IMR-90 (cell line): ENCODE data around the gene TNFRSF17.

Source experiments
- CEBPB ChIP-seq: IDR thresholded peaks from 2 replicates; pipeline ENCODE4 v1.6.1; 2012; ENCODE audit warnings: low read depth, low read length, improper control_type of control experiment
- CHD1 ChIP-seq: IDR thresholded peaks from 2 replicates; pipeline ENCODE4 v1.6.1; 2012; ENCODE audit warnings: low read depth, low read length, improper control_type of control experiment
- MXI1 ChIP-seq: IDR thresholded peaks from 2 replicates; pipeline ENCODE4 v1.6.1; 2012; ENCODE audit warnings: low read depth, mild to moderate bottlenecking, low read length, moderate library complexity, borderline replicate concordance
- POLR2A ChIP-seq: IDR thresholded peaks from 2 replicates; pipeline ENCODE4 v1.6.1; 2012; ENCODE audit warnings: mild to moderate bottlenecking, low read depth, low read length
- RAD21 ChIP-seq: IDR thresholded peaks from 2 replicates; pipeline ENCODE4 v1.6.1; 2012; ENCODE audit warnings: low read length, improper control_type of control experiment
- TF ChIP-seq, protein P1 (sequence below): conservative IDR thresholded peaks from 2 replicates; pipeline ENCODE4 v1.5.1; 2012; ENCODE audit warnings: mild to moderate bottlenecking, low read depth, low read length, improper control_type of control experiment

DNA sequence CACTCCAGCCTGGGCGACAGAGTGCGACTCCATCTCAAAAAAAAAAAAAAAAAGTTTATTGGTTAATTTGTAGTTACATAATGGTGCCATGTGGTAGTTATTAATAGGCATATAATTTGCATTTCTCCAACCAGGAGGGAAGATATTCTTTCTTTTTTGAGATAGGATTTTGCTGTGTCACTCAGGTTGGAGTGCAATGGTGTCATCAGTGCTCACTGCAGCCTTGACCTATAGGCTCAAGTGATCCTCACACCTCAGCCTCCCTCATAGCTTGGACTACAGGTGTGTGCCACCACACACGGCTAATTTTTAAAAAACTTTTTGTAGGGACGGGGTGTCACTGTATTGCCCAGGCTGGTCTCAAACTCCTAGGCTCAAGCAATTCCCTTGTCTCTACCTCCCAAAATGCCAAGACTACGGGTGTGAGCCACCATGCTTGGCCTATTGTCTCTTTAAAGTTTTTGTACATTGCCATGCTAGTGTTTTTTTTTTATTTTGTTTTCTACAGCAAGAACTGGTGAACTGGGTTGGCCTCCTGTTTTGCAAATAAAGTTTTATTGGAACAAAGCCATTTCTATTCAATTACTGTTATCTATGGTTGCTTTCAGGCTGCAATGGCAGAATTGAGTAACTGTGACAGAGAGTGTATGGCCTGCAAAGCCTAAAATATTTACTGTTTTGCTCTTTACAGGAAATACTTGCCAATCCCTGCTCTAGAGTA is 23.4 kb downstream of the TNFRSF17 start:
- TF ChIP-seq, protein P1, sequence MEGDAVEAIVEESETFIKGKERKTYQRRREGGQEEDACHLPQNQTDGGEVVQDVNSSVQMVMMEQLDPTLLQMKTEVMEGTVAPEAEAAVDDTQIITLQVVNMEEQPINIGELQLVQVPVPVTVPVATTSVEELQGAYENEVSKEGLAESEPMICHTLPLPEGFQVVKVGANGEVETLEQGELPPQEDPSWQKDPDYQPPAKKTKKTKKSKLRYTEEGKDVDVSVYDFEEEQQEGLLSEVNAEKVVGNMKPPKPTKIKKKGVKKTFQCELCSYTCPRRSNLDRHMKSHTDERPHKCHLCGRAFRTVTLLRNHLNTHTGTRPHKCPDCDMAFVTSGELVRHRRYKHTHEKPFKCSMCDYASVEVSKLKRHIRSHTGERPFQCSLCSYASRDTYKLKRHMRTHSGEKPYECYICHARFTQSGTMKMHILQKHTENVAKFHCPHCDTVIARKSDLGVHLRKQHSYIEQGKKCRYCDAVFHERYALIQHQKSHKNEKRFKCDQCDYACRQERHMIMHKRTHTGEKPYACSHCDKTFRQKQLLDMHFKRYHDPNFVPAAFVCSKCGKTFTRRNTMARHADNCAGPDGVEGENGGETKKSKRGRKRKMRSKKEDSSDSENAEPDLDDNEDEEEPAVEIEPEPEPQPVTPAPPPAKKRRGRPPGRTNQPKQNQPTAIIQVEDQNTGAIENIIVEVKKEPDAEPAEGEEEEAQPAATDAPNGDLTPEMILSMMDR: no peak
- TF ChIP-seq POLR2A: no peak
- TF ChIP-seq MXI1: no peak
- no peak for TF ChIP-seq RAD21
- no peak for TF ChIP-seq CEBPB
- TF ChIP-seq CHD1: no peak
